ENCODE data around the gene ATXN7L2.

The ATXN7L2 gene

GRCh38 chr1:109497449-109498160 lies 13.9 kb downstream of the ATXN7L2 start:
- Histone ChIP-seq H3K4me1 (ENCODE audit: control insufficient read depth, insufficient read depth, low read length) (no peaks in the 10 kb centered on the region), H3K36me3 (ENCODE audit: control insufficient read depth in 2 of 2, insufficient read depth in 1 of 2, low read length in 2 of 2) (peaks cover 0 to 56% of the 10 kb centered on the region in 2 experiments; a peak in 1 of 3 replicates), H3K27ac (ENCODE audit: extremely low read depth, low read depth, low read length) (no peak overlapping the region), H3K9me3 (ENCODE audit: control insufficient read depth, insufficient read depth, low read depth, low read length) (no peaks in the 10 kb centered on the region), H3K4me3 (ENCODE audit: low read depth, low read length) (no peak overlapping the region)
- CTCF ChIA-PET, result interaction anchor here (0.7 to 36.3 kb wide), 7 partner anchors 9 to 127 kb away, joined by 3 to 1152 read pairs (median 7); partner anchors contain the start of genes AMIGO1, ATXN7L2 and GPR61
- TF ChIP-seq ZBTB6 (tag by site-specific recombination; IDR thresholded peaks at IDR 0.05), result no peak
- no peak for TF ChIP-seq ZBTB26 (tag by site-specific recombination; optimal IDR thresholded peaks at IDR 0.05)
- TF ChIP-seq ZNF529 (tag by site-specific recombination; IDR thresholded peaks at IDR 0.05; ENCODE audit: insufficient replicate concordance), result no peak
- no peak for TF ChIP-seq ZNF2 (tag by site-specific recombination; IDR thresholded peaks at IDR 0.05)
- no peak for TF ChIP-seq ZNF350 (tag by site-specific recombination; IDR thresholded peaks at IDR 0.05)
- TF ChIP-seq ZNF175 (tag by site-specific recombination; IDR thresholded peaks at IDR 0.05), result no peak
- TF ChIP-seq ZBTB21 (tag by site-specific recombination; IDR thresholded peaks at IDR 0.05), result no peak
- TF ChIP-seq ZNF704 (tag by site-specific recombination; IDR thresholded peaks at IDR 0.05), result no peak
- TF ChIP-seq ZEB2 (tag by site-specific recombination; IDR thresholded peaks at IDR 0.05), result no peak
- no peak for TF ChIP-seq TRIM28 (IDR thresholded peaks at IDR 0.05; ENCODE audit: borderline replicate concordance, low read length)
- TF ChIP-seq ZNF133 (tag by site-specific recombination; IDR thresholded peaks at IDR 0.05), result no peak
- TF ChIP-seq ZNF19 (tag by site-specific recombination; IDR thresholded peaks at IDR 0.05; ENCODE audit: low read depth), result no peak
- POLR2A ChIA-PET, result interaction anchor here (0.9 to 1.3 kb wide), 4 partner anchors 12 to 51 kb away, joined by 3 to 5 read pairs (median 4); partner anchors contain the start of genes AMIGO1, ATXN7L2 and GNAI3

- Histone ChIP-seq H3K27ac (ENCODE audit: extremely low read depth, low read depth, low read length) (no peak overlapping the region), H3K9me3 (ENCODE audit: control insufficient read depth, insufficient read depth, low read depth, low read length) (no peaks in the 10 kb centered on the region), H3K36me3 (ENCODE audit: control insufficient read depth in 2 of 2, insufficient read depth in 1 of 2, low read length in 2 of 2) (peaks cover 0 to 51% of the 10 kb centered on the region in 2 experiments; a peak in 1 of 3 replicates), H3K4me3 (ENCODE audit: low read depth, low read length) (no peak overlapping the region), H3K4me1 (ENCODE audit: control insufficient read depth, insufficient read depth, low read length) (no peaks in the 10 kb centered on the region)
- POLR2A ChIA-PET, result interaction anchor here (0.7 to 1.1 kb wide), 2 partner anchors 50 to 284 kb away, joined by 3 read pairs; partner anchors contain the start of genes GNAI3 and SARS1
- CTCF ChIA-PET, result interaction anchor here (0.7 to 36.3 kb wide), 11 partner anchors 10 to 651 kb away, joined by 3 to 1152 read pairs (median 4); partner anchors contain the start of genes AMIGO1 and GPR61
- TF ChIP-seq ZNF2 (tag by site-specific recombination; IDR thresholded peaks at IDR 0.05) (0 out of 2 replicates have a peak, but pooled peaks have one; percentile 18), ZNF654 (tag by site-specific recombination; IDR thresholded peaks at IDR 0.05; ENCODE audit: low read depth) (peak; percentile 24), ZNF366 (tag by site-specific recombination; conservative IDR thresholded peaks at IDR 0.05) (peak; percentile 57), ZBTB1 (tag by site-specific recombination; IDR thresholded peaks at IDR 0.05) (no peak), ZFHX2 (tag by site-specific recombination; conservative IDR thresholded peaks at IDR 0.05) (peak; percentile 97), ZNF16 (tag by site-specific recombination; IDR thresholded peaks at IDR 0.05; ENCODE audit: low read depth) (no peak), ZNF398 (tag by site-specific recombination; IDR thresholded peaks at IDR 0.05) (peak; percentile 73), ZNF112 (tag by site-specific recombination; IDR thresholded peaks at IDR 0.05) (no peak), ZNF645 (tag by site-specific recombination; IDR thresholded peaks at IDR 0.05) (no peak), CTCF (tag by site-specific recombination; IDR thresholded peaks at IDR 0.05) (peak; percentile 77; the same call in 1 of the 2 replicates), KLF1 (tag by site-specific recombination; IDR thresholded peaks at IDR 0.05) (no peak), ZNF529 (tag by site-specific recombination; IDR thresholded peaks at IDR 0.05; ENCODE audit: insufficient replicate concordance) (no peak), ZNF837 (tag by site-specific recombination; IDR thresholded peaks at IDR 0.05) (no peak), ZNF561 (tag by site-specific recombination; IDR thresholded peaks at IDR 0.05; ENCODE audit: borderline replicate concordance) (no peak)
These were observed 14.6 kb downstream of the ATXN7L2 start for GRCh38 chr1:109498161-109498801.
